ENCODE measurements around the gene NDUFB11. TPM values are rescaled to one million over a fixed set of nuclear protein-coding genes. Genes with fewer than 3 reads are reported as not detected.
"Not testable (repeated sequence)": the region's sequence is repeated elsewhere in the genome, so short reads cannot be mapped to it uniquely, and the experiment has no call there.

The NDUFB11 gene
- total RNA-seq, 1 donor from 2014 or later = 57.1 TPM

- no peak for DNase-seq
- ATAC-seq = peak; percentile 40 to 52
- intact Hi-C loops (cut with DNase I) = no loop called here
- Histone ChIP-seq H3K9me3 (no peaks in the 10 kb centered on the region), H3K4me3 (peak overlapping the region; percentile 56), H3K36me3 (peaks cover 23% of the 10 kb centered on the region), H3K27me3 (ENCODE audit: low read depth) (no peaks in the 10 kb centered on the region), H3K27ac (peak overlapping the region; percentile 87), H3K4me1 (peaks cover 7% of the 10 kb centered on the region)
- no peak for TF ChIP-seq CTCF (IDR thresholded peaks at IDR 0.05)
Measured at GRCh38 chrX:47145395-47146120, 1.1 kb upstream of the NDUFB11 start.

- intact Hi-C loops (cut with DNase I) = no loop called here
- no peak for TF ChIP-seq CTCF (IDR thresholded peaks at IDR 0.05)
Measured at GRCh38 chrX:47143894-47144625, 442 bp downstream of the NDUFB11 start.

GRCh38 chrX:47138171-47138570, 6.3 kb downstream of the NDUFB11 start:
- ATAC-seq (no peak), DNase-seq (no peak)
- H3K9me3 ChIP-seq = no peaks in the 10 kb centered on the region
- H3K4me1 ChIP-seq = no peaks in the 10 kb centered on the region
- peaks cover 18% of the 10 kb centered on the region for H3K36me3 ChIP-seq
- intact Hi-C loops (cut with DNase I) = no loop called here
- no peak overlapping the region for H3K4me3 ChIP-seq
- no peak for TF ChIP-seq CTCF (IDR thresholded peaks at IDR 0.05)
- no peak overlapping the region for H3K27ac ChIP-seq
- H3K27me3 ChIP-seq (ENCODE audit: low read depth) = no peaks in the 10 kb centered on the region

More at GRCh38 chrX:47143894-47144625, 442 bp downstream of the NDUFB11 start:
- peak overlapping the region; percentile 56 for H3K4me3 ChIP-seq
- H3K4me1 ChIP-seq = peaks cover 7% of the 10 kb centered on the region
- no peaks in the 10 kb centered on the region for H3K9me3 ChIP-seq
- ATAC-seq (peak; percentile 52 to 60), DNase-seq (peak; percentile 51)
- H3K27ac ChIP-seq = peak overlapping the region; percentile 87
- H3K36me3 ChIP-seq = peaks cover 18% of the 10 kb centered on the region
- H3K27me3 ChIP-seq (ENCODE audit: low read depth) = no peaks in the 10 kb centered on the region

- H3K27ac ChIP-seq; H3K9me3 ChIP-seq; intact Hi-C loops (cut with DNase I); H3K36me3 ChIP-seq; H3K4me1 ChIP-seq; DNase-seq; H3K4me3 ChIP-seq; H3K27me3 ChIP-seq (ENCODE audit: low read depth): not testable (repeated sequence)
- ATAC-seq = peak in 1 of 2 donors; percentile 64
Measured at GRCh38 chrX:47135650-47136049, 8.9 kb downstream of the NDUFB11 start.

- DNase-seq (peak; percentile 50), ATAC-seq (peak; percentile 49 to 51)
- H3K4me1 ChIP-seq = no peaks in the 10 kb centered on the region
- no peak for TF ChIP-seq CTCF (IDR thresholded peaks at IDR 0.05)
- no peak overlapping the region for H3K4me3 ChIP-seq
- H3K27ac ChIP-seq = no peak overlapping the region
- H3K27me3 ChIP-seq (ENCODE audit: low read depth) = no peaks in the 10 kb centered on the region
- H3K36me3 ChIP-seq = no peaks in the 10 kb centered on the region
- intact Hi-C loops (cut with DNase I) = no loop called here
- no peaks in the 10 kb centered on the region for H3K9me3 ChIP-seq
Measured at GRCh38 chrX:47133493-47133892, 11.0 kb downstream of the NDUFB11 start.

- DNase-seq = no peak
- intact Hi-C loops (cut with DNase I) = no loop called here
Measured at GRCh38 chrX:47129899-47130358, 14.6 kb downstream of the NDUFB11 start.

More at GRCh38 chrX:47129899-47130358, 14.6 kb downstream of the NDUFB11 start:
- no peak for ATAC-seq
- no peak for TF ChIP-seq CTCF (IDR thresholded peaks at IDR 0.05)
- Histone ChIP-seq H3K27me3 (ENCODE audit: low read depth) (no peaks in the 10 kb centered on the region), H3K4me3 (peak overlapping the region; percentile 65), H3K4me1 (no peaks in the 10 kb centered on the region), H3K27ac (peak overlapping the region; percentile 75), H3K36me3 (no peaks in the 10 kb centered on the region), H3K9me3 (no peaks in the 10 kb centered on the region)
